ENCODE data around the gene PVR.

GRCh38 chr19:44677019-44677811 is 33.5 kb downstream of the PVR start:
- no peak for TF ChIP-seq FOXA1 (IDR thresholded peaks at IDR 0.05)
- no peak for TF ChIP-seq ELF4 (IDR thresholded peaks at IDR 0.05)
- no peak for TF ChIP-seq SP1 (IDR thresholded peaks at IDR 0.05)
- TF ChIP-seq BHLHE40 (IDR thresholded peaks at IDR 0.05; ENCODE audit: borderline replicate concordance) = no peak
- TF ChIP-seq CTBP1 (IDR thresholded peaks at IDR 0.05; ENCODE audit: borderline replicate concordance) = no peak
